Measurements from ENCODE around the gene SMAD9.

GRCh38 chr13:36880961-36881360 is 39.1 kb downstream of the SMAD9 start:
- TF ChIP-seq CTCF (IDR thresholded peaks at IDR 0.05) (no peak), POLR2A (IDR thresholded peaks at IDR 0.05) (no peak)
